A673 (cell line): ENCODE data around the gene GAPVD1.

Experiments used
- CTCF ChIP-seq: fragments of 300-800, 200-600 bp; sonication (generic); conservative IDR thresholded peaks from 2 replicates; pipeline ENCODE4 v1.5.1; 2017; ENCODE audit warnings: low read depth, mild to moderate bottlenecking, antibody characterized with exemption, low read length, moderate library complexity, mixed read lengths
- EZH2 ChIP-seq: fragments of 200-600 bp; sonication (generic); IDR thresholded peaks from 2 replicates; pipeline ENCODE4 v1.6.1; 2017; ENCODE audit warnings: borderline replicate concordance, low read depth, mild to moderate bottlenecking, mixed read lengths, antibody characterized with exemption, low read length; ENCODE audit not compliant: poor library complexity, severe bottlenecking

- no peak for TF ChIP-seq EZH2
- no peak for TF ChIP-seq CTCF
Observed at GRCh38 chr9:125372441-125373226, 111.0 kb downstream of the GAPVD1 start.
